NK-92 (cell line): ENCODE measurements around the gene DLG5.

Experiments used
- DNase-seq: peaks from one replicate; lab custom pipeline; 2025; ENCODE audit not compliant: unreplicated experiment; lab: John Stamatoyannopoulos, UW

The DLG5 gene

GRCh38 chr10:77915319-77916105 lies 11.0 kb downstream of the DLG5 start:
- DNase-seq: no peak

- no peak for DNase-seq
Observed at GRCh38 chr10:77913090-77913489, 13.5 kb downstream of the DLG5 start.

- no peak for DNase-seq
Observed at GRCh38 chr10:77912576-77912975, 14.0 kb downstream of the DLG5 start.

GRCh38 chr10:77911535-77912123 lies 14.9 kb downstream of the DLG5 start:
- no peak for DNase-seq

- no peak for DNase-seq
Observed at GRCh38 chr10:77910524-77911145, 15.9 kb downstream of the DLG5 start.

GRCh38 chr10:77909749-77910375 lies 16.7 kb downstream of the DLG5 start:
- no peak for DNase-seq

- DNase-seq: no peak
Observed at GRCh38 chr10:77909021-77909748, 17.4 kb downstream of the DLG5 start.

- no peak for DNase-seq
Observed at GRCh38 chr10:77907900-77908717, 18.4 kb downstream of the DLG5 start.

- no peak for DNase-seq
Observed at GRCh38 chr10:77907462-77907861, 19.1 kb downstream of the DLG5 start.

GRCh38 chr10:77906951-77907421 lies 19.6 kb downstream of the DLG5 start:
- no peak for DNase-seq

- DNase-seq: no peak
Observed at GRCh38 chr10:77905781-77906180, 20.8 kb downstream of the DLG5 start.

GRCh38 chr10:77905086-77905748 lies 21.3 kb downstream of the DLG5 start:
- DNase-seq: no peak

- DNase-seq: no peak
Observed at GRCh38 chr10:77904100-77904840, 22.3 kb downstream of the DLG5 start.

GRCh38 chr10:77902159-77902558 lies 24.4 kb downstream of the DLG5 start:
- no peak for DNase-seq

GRCh38 chr10:77901743-77902142 lies 24.8 kb downstream of the DLG5 start:
- no peak for DNase-seq

- DNase-seq: no peak
Observed at GRCh38 chr10:77899690-77900089, 26.9 kb downstream of the DLG5 start.

- no peak for DNase-seq
Observed at GRCh38 chr10:77899080-77899477, 27.5 kb downstream of the DLG5 start.

- no peak for DNase-seq
Observed at GRCh38 chr10:77898323-77899079, 28.1 kb downstream of the DLG5 start.
